ENCODE measurements around the gene C1orf35.

The C1orf35 gene

DNA sequence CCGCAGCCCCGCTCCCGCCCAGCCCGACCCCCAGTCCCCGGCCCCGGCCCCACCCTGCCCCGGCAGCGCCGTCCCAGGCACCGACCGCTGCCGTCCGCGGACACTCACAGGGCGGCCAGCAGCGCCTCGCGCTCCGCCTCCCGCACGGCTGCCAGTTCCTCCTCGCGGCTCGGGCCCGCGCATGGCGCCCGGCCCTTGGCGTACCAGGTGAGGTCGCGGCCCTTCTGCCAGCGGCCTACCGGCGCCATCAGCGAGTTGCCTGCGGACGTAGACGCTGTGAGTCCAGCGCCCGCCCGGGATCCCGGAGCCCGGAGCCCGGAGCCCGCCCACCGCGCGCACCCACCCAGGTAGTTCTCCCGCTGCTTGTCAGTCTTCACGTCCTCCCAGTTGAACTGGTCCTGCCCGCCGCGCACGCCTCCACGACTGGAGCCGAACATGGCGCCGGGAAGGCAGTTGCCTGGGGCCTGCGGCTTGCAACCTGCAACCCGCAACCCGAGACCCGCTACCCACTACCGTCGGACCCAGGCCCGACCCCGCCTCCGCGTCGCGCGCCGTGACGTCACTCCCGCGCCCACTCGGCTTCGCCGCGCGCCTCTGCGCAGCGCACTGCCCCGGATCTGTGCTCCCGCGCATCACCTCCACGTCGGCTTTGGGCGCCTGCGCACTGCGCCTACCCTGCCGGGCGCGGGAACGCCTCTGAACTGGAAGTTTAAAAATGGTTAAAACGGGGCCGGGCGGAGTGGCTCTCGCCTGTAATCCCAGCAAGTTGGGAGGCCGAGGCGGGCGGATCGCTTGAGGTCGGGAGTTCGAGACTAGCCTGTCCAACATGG lies at the start of gene C1orf35:
Gene C1orf35, minus strand, starts transcription at position 535 of the 830 bp plus-strand sequence. Its CDS starts 98 bp downstream, at position 437.
- DNase-seq (ENCODE audit: low spot score): peak; percentile 95

DNA sequence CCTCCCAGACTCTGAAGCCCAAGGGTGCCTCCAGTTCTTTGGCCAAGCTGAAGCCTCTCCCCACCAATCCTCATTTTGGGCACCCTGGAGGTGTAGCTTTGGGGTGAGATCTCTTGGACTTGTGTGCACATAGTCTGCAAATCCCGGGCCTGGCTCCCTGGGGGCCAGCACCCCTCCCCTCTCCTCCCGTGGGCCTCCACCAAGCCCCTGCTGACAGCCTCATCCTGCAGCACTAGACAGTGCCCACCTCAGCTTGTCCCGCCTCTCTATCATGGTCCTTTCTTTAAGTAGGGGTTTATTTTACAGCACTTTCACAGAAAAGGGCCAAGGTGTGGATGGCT lies 49.8 kb upstream of the C1orf35 start:
- no peak for DNase-seq (ENCODE audit: low spot score)

GRCh38 chr1:228152097-228152917 lies 49.2 kb upstream of the C1orf35 start:
- no peak for DNase-seq (ENCODE audit: low spot score)

- no peak for DNase-seq (ENCODE audit: low spot score)
Measured at GRCh38 chr1:228151180-228151925, 48.2 kb upstream of the C1orf35 start.

DNA sequence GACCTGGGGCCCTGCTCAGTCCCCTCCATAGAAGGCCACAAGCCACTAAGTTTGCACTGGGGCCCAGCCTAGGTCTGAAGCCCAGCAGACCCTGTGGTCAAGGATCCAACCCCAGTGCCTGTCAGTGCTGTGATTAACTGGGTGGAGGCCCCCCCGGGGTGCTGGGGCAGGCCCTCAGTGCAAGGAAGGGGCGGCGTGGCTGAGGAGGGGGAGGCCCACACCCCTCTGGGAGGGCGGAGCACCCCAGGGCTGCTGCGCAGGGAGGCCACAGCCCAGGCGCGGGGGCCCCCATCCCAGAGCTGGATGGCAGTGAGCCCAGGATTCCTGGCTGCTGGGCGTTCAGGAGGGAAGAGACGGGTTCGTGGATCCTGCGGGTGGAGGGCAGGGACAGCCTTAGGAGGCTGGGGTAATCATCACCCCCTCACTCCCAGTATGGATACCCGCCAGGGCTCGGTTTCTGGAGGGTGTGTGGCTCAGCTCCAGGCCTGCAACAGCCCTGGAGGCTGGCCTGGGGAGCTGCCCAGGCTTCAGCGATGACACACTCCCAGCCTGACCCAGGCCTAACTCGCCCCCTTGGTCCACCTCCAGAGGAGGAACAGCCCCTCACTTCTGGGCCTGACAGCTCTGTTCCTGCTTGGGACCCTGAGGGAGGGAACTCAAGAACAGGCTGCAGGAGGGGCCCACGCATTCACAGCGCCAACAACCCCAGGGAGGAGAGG lies 47.5 kb upstream of the C1orf35 start:
- no peak for DNase-seq (ENCODE audit: low spot score)

GRCh38 chr1:228150120-228150460 lies 47.0 kb upstream of the C1orf35 start:
- DNase-seq (ENCODE audit: low spot score): no peak

DNA sequence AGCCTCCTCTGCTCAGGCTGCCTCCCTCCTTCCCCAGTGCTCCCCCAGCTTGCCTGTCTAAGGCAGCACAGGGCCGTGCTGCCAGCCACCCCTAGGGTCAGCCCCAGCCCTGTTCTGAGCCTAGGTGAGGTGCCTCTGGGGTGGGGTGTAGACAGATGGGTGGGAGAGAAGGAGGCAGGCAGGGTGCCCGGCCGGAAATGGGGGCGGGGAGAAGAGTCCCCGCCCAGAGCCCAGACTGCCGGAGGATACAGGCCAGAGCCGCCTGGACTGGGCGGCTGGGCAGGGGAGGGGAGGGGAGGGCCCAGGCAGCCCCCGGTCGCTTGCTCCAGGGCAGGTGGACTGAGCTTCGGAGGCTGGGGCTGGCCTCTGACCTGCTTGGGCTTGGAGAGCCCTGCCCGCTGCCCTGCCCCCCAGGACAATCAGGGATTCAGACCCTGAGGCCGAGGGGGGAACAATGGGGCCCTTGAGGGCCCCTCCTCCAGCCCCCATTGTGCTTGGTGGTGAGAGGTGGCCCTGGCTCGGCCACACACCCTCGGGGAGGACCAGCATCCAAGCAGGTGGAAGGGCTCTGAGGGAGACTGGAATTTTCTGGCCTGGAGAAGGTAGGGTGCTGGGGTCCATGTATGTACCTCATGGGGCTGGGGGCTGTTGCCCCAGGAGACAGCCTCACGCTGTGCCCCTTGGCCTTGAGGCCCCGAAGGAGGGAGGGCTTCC lies 46.4 kb upstream of the C1orf35 start, which contains the start of gene GJC2:
Gene GJC2, plus strand, starts transcription at position 525 of the 714 bp plus-strand sequence. CDS start 7,829 bp downstream, outside the sequence.
- DNase-seq (ENCODE audit: low spot score): no peak

DNA sequence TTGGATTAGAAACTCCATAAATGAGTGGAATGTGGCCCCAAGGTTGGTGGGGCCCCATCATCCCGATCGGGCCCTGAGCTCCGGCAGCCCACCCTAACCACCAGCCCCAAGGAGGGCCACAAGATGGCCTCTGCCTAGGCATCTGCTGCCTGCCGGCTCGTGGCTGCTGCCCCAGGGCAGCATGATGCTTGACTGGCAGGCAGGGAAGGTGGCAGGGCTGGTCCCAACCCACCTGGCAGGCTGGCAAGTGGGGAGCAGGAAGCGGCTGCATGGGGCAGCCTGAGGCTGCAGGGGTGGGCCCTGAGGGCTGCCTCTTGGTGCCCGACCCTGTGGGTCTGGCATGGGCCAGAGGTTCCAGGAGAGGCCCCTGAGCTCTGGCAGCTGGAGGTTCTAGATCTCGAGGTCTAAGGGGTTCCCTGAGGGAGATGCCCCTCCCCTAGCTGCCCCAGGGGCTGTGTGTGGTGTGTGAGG lies 45.8 kb upstream of the C1orf35 start:
- no peak for DNase-seq (ENCODE audit: low spot score)

- DNase-seq (ENCODE audit: low spot score): no peak
Measured at GRCh38 chr1:228148196-228148861, 45.2 kb upstream of the C1orf35 start.

DNA sequence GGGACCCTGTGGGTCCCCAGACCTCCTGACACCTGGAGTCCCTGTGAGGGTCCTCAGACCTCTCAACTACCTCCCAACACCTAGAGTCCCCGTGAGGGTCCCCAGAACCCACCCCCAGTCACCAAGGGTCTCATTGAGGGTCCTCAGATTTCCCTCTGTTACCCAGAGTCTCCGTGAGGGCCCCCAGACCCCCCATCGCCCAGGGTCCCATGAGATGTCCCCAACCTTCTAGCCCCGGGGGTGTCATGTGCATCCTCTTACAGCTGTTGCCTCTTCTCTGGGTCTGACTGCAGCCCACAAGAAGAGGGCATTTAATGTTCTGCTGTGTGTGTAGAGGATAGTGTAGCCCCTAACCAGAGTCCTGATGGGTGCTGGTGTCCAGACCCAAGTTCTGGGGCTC lies 44.6 kb upstream of the C1orf35 start:
- no peak for DNase-seq (ENCODE audit: low spot score)

- DNase-seq (ENCODE audit: low spot score): no peak
Measured at GRCh38 chr1:228147151-228147693, 44.1 kb upstream of the C1orf35 start.

DNA sequence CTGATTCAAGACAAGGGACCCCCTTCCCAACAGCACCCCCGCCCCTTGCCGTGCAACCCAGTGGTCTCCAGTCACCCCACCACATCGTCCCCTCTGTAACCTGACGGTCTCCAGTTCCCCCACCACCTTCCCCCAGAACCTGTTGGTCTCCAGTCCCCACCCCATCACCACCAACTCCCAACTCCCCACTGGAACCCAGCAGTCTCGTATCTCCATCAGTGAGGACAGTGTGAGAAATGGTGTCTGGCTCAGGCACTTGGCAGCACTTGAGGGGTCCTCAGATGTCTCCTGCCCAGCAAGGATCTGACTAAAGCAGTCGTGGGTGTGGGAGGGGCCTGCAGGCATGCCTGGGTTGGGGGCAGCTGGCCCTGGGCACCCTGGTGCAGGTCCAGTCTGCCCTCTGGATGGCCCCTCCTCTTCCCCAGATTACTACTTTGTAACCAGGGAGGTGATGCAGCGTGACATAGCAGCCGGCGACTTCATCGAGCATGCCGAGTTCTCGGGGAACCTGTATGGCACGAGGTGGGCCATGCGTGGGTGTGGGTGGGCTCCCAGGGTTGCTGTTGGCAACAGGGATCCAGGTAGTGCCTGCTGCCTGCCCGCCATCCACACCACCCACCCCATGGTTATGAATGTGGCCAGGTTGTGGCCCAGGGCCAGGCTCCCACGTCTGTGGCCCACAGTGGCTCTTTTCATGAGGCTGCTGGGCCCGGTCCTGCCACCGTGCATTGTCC lies 43.5 kb upstream of the C1orf35 start:
- no peak for DNase-seq (ENCODE audit: low spot score)

DNA sequence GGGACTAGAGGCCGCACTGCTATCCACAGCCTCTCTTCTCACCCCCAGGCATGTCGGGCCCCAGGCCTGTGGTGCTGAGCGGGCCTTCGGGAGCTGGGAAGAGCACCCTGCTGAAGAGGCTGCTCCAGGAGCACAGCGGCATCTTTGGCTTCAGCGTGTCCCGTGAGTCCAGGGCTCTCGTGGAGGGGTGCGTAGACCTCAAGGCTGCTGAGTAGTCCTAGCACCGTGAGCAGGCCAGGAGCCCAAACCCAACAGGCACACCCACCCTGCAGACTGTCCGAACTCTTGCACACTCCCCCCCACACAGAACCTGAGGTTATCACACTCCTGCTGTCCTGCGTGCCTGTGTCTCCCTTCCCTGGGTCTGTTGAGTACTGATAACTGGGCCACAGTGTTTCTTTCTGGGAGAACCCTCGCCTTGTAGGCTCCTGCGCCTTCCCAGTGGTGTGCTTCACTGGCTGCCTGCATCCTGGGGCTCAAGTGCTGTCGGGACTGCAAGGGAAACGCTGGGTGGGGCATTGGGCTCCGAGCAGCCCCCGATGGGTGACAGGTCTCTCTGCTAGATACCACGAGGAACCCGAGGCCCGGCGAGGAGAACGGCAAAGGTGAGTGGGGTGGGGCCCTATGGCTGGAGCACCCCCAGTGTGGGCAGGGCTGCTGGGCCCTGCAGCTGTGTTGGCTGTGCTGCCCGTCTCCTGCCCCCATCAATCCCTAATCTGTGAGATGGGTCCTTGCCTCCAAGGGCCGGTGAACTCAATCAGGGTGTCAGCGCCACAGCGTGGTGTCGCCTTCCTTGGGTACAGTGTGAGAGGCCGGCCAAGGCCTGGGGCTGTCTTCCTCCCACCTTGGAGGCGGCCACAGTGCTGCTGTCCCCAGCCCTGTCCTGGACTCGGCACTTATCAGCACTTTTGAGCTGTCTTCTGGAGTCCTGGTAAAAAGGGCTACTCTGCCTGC lies 42.6 kb upstream of the C1orf35 start:
- DNase-seq (ENCODE audit: low spot score): no peak

DNA sequence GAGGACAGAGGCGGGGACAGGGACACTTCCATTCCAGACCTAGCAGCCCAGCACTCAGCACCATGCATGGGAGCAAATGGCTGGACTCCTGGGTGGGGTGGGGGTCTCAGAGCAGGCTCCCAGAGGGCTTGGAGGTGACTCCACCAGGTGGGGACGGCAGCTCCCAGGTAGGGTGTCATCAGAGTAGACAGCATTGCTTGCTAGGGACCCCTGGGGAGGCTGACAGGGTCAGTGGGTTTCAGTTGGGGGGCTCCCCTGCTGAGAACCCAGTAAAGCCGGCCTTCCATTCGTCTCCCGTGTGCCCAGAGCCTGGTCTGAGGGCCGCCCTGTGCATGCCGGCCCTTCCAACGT lies 41.8 kb upstream of the C1orf35 start:
- DNase-seq (ENCODE audit: low spot score): no peak

- no peak for DNase-seq (ENCODE audit: low spot score)
Measured at GRCh38 chr1:228144193-228144992, 41.3 kb upstream of the C1orf35 start.

DNA sequence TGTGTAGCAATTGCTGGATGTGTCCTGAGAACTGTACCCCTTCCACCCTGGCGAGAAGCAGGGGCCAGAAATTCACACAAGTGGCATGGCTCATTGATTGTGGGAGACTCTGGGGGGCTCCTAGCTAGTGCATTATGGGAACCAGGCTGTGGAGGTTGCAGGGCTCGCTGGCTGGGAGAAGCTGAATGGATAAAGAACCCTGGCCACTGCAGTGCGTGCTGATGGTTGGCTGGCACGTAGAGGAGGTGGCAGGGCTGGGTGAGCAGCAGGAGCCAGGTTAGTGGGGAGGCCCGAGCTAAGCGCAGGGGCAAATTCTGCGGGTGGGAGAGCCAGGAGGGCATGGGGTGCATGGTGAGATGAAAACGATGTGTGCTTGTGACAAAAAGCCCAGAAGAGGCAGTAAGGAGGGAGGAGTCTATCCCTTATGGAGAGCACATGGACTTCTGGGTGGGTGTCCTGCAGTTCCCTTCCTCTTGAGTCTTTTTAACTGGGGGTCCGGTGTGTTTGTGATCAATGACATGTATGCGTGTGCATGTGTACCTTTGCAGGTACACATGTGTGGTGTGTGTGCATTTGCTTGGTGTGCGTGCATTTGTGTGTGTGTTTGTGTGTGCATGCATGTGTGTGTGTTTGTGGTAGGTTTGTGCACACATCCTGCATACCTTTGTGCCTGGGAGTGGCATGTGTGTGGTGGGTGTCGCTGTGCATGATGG lies 40.5 kb upstream of the C1orf35 start:
- DNase-seq (ENCODE audit: low spot score): no peak

DNA sequence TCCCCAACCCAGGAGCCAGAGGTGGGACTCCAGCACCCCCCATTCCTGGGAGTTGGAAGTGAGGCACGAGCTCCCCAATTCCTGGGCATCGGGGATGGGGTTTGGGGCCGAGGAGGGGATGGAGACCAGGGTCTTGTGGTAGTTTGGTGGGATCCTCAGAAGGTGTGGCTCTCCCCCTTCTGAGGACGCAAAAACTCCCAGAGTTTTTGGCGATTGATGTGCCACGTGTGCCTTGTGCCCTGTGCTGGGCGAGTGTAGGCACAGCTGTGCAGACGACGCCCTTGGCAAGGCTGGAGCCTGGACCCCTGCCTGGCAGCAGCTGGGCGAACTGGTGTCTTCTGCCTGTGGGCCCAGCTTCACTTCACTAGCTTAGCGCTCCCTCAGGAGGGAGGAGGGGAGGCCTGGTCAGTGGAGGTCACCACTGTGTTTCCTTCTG lies 39.6 kb upstream of the C1orf35 start:
- no peak for DNase-seq (ENCODE audit: low spot score)
